CD4-positive, alpha-beta T cell treated with Interleukin-6 at 100 ng/mL for 8 hours (primary cell): ENCODE measurements around the gene TIGD1.

Experiments used
- DNase-seq: peaks from one replicate; pipeline ENCODE4 v3.0.0-alpha.2; 2020; ENCODE audit warnings: mixed read lengths, low spot score

TIGD1 gene

DNA sequence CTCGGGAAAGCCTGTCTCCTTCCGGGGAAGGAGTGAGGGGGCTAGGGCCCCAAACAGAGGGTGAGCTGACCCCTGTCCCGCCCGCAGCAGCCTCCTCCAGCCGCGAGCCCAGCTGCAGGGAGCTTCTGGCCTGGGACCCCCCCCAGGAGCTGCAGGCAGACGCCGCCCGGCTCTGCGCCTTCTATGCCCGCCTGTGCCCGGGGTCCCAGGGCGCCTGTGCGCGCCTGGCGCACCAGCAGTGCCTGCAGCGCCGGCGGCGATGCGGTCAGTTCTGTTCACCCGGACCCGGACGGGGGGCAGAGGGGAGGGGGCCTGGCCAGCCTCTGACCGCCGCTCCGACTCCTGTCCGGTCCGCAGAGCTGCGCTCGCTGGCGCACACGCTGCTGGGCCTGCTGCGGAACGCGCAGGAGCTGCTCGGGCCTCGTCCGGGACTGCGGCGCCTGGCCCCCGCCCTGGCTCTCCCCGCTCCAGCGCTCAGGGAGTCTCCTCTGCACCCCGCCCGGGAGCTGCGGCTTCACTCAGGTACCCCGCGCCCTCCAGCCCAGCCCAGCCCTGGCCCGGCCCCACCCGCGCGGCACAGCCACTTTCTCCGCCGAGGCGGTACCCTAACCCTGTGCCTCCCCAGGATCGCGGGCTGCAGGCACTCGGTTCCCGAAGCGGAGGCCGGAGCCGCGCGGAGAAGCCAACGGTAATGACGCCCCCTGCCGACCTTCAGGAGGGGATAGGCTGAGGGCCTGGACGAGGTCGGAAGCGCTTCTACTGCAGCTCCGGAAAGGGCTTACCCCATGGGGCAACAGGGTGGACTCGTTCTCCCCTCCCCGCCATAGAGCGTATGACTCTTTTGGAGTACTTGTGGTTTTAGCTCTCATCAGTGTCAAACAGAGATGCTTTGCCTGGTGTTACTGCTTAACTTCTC is 26.4 kb downstream of the TIGD1 start:
- no peak for DNase-seq

DNA sequence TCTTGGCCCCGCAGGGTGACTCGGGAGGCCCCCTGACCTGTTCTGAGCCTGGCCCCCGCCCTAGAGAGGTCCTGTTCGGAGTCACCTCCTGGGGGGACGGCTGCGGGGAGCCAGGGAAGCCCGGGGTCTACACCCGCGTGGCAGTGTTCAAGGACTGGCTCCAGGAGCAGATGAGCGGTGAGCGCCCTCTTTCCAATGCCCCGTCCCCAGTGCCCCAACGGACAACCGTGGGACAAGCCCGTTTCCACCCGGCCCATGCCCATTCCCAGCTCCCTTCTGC is 27.0 kb downstream of the TIGD1 start:
- no peak for DNase-seq

DNA sequence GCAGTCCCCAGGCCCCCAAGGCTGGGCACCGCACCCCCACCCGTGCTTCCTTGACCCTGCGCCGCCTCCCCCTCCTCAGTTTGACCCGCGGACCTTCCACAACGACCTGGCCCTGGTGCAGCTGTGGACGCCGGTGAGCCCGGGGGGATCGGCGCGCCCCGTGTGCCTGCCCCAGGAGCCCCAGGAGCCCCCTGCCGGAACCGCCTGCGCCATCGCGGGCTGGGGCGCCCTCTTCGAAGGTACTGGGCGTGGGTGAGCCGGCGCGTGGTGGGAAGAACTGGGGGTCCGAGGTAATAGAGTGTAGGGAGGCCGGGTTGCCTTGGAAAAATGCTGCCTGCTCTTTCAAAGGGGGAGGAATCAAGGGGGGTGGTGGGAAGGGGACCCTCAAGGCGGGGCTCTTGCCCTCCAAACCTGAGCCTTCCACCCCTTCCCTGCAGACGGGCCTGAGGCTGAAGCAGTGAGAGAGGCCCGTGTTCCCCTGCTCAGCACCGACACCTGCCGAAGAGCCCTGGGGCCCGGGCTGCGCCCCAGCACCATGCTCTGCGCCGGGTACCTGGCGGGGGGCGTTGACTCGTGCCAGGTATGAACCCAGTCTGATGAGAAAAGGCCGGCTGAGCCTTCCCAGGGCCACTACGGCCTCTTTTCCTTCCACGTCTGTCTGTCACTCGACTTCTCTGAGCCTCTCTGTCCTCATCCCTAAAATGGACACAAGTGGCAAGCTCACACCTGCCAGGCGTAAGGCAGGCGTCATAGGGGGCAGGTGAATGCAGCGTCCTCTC is 27.5 kb downstream of the TIGD1 start:
- DNase-seq, result no peak

DNA sequence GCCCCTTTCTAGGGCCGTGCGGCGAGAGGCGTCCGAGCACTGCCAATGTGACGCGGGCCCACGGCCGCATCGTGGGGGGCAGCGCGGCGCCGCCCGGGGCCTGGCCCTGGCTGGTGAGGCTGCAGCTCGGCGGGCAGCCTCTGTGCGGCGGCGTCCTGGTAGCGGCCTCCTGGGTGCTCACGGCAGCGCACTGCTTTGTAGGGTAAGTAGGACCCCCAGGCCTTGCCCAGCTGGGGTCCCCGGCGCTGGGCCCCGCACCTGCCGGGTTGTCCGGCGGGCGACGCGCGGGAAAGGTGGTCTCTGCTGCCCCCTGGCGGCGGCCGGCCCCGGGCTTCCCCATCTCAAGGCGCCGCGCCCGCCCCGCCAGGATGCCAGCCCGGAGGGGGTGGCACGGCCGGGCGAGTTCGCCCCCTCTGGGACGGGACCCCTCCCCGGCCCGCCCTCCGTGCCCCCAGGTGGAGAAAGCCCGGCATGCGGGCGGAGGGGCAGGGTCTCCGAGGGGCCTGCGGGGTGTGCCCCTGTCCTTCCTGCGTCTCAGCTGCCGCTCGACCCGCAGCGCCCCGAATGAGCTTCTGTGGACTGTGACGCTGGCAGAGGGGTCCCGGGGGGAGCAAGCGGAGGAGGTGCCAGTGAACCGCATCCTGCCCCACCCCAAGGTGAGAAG is 28.3 kb downstream of the TIGD1 start:
- peak; percentile 54 for DNase-seq

DNA sequence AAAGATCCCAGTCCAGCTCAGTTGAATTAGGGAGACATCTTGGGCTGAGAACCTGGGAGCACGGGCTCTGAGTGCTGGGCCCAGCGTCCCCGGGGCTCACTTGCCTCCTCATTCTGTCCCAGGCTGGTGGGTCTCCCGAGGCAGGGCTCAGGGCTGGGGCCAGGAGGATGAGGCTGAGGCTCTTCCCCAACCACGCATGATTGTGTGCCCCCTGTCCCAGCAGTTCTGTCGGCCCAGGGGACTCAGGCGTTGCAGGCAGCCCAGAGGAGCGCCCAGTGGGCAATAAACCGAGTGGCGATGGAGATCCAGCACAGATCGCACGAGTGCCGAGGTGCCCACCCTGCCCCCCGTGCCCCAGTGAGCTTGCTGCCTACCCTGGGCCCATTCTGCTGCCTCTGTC is 29.3 kb downstream of the TIGD1 start:
- no peak for DNase-seq

DNA sequence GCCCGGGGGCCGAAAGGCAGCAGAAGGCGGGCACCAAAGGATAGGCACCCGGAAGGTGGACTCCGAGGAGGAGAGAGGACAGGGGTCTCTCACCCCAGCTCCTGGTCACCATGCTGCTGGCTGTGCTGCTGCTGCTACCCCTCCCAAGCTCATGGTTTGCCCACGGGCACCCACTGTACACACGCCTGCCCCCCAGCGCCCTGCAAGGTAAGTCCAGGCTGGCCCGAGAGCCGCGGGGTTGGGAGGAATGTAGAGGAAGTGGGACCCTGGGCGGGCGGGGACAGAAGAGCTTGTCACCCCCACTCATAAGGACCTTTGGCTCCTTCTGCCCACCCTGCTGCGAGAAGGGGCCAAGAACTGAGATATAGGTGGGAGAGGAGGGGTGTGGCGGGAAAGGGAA is 29.9 kb downstream of the TIGD1 start:
- DNase-seq, result no peak

DNA sequence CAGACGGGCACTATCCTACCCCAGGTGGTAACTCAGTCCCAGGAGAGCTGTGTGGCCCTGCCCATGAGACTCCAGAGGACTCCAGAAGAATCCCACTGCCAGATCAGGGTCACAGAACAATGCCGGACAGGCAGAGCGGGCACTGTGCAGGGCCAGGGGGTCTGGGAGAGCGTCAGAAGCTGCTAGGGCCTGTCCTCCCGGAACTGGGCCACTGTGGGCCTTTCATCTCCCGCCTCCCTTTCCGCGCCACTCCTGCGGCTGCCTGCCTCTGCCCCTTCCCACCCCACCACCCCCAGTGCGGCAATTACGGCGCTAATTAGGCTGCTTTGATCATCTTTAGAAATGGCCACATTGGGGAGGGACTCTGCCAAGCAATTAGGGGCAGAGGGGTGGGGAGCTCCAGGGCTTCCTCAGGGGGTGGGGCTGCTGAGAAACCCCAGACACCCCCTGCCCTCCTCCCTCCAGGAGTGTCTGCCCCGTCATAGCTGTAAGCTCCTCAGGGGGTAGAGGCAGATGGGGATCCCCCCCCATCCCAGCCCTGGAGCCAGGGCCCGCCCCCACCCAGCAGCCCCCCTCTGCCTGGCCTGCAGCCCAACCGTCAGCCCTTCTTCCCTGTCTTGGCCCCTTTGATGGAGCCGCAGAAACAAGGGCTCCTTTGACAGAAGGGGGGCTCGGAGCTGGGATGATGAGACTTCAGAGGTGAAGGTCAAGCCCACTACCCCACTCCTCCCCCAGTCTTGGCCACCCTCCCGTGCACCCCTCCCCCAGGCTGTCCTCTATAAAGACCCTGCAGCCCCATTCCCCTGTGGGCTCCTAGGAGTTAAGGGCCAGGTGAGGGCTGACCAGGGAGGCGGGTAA is 30.5 kb downstream of the TIGD1 start, which contains the start of gene PRSS56:
Gene PRSS56, plus strand, starts transcription at position 808 of the 858 bp plus-strand sequence. CDS start 211 bp downstream, outside the sequence.
- no peak for DNase-seq

DNA sequence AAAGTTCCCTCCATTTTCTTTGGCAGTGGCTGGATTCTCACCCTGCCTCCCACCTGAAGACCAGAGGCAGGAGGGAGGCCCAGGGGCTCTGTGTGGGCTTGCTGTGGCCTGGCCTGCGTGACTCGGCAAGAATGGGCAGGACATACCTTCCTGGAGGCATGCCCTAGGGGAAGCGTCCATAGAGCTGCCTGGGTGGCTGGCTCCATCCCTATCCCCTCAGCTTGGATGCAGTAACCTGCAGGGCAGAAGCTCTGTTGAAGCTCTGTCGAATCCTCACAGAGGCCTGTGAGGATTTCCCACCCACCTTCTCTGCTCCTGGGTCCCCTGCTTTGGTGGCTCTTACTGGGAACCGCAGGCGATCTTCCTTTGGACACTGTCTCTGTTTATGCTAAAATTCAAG is 31.5 kb downstream of the TIGD1 start:
- no peak for DNase-seq

DNA sequence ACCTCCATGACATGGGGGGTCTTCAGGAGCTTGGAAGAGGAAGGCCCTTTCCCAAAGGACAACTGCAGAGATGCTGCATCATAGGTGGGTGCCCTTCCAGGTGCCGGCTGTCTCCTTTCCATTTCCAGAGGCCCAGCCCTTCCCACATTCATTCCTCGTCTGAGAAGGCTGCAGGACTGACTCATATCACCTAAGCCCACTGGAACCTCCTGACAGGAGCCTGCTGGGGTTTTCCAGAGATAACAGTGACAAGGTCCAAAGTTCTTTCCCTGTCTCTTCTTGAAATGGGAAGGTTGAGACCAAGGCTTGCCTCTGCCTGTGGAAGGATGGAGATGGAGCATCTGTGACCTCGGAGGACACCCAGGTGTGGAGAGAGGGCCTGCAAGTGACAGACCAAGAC is 33.8 kb downstream of the TIGD1 start:
- DNase-seq, result no peak

DNA sequence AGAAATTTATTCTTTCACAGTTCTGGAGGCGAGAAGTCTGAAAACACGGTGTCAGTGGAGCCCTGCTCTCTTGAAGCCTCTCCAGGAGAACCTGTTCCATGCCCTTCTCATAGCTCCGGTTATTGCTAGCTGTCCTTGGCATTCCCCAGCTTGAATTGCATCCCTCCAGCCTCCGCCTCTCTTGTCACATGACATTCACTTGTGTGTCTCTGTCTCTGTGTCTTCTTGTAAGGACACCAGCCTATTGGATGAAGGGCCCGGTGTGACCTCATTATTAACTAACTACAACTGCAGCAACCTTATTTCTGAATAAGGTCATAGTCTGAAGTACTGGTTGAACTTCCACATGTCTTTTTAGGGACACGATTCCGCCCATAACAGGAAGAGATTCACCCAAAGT is 34.7 kb downstream of the TIGD1 start:
- no peak for DNase-seq

DNA sequence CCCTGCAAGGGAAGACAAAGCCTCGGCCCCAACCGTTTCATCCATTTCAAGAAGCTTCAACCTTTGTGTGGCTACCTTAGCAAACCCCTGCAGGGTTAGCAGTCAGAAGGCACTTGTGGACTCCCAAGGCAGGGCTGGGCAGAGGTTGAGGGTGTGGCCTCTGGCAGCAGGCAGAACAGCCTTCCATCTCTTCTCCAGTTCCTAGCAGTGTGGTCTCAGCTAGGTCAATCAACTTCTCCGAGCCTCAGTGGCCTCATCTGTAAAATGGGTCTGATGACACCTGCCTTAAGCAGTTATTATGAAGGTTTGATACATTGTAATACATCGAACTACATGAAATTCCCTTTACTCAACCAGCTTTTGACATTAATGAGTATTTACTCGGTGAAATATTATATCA is 37.0 kb downstream of the TIGD1 start:
- DNase-seq, result no peak

DNA sequence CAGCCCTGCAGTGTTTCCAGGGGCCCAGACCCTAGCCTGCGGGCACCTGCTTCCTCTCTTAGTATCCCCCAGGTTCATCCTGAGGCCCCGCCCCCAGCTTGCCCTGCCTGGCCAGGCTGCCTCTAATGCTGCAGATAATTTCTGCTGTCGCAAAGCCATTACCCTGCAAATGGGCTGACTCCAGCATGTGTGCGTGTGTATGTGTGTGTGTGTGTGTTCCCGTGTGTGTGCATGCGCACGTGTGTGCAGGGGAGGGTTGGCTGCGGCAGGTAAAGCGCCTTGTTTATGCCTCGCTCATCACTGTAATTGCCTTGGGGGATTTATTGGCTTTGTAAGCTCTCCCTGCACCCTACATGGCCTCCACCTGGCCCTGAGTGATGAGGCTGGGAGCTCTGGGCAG is 37.8 kb downstream of the TIGD1 start:
- DNase-seq, result no peak

DNA sequence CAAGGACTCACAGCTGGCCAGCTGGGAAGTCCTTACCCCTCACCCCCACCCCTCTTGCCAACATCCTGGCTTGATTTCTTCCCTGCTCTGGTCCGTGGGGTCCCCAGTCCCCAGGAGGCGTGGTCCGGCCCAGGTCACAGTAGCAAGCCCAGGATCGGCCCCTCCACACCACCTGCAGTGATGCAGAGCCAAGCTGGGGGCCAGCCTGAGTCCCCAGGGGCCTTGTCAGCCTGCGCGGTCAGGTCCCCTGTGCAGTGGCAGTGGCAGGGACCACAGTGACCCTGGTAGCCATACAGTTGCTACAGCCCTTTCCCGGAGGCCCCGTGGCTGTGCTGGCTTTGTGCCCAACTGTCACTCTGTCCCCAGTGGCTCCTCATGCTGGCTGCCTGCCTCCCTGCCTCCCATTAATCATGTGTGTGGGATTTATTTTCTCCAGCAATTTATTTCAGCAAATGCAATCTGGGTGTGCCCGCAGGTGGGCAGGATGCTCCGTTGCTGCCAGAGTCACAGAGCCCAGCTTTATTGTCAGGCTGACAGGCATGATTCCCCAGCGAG is 38.9 kb downstream of the TIGD1 start:
- no peak for DNase-seq

DNA sequence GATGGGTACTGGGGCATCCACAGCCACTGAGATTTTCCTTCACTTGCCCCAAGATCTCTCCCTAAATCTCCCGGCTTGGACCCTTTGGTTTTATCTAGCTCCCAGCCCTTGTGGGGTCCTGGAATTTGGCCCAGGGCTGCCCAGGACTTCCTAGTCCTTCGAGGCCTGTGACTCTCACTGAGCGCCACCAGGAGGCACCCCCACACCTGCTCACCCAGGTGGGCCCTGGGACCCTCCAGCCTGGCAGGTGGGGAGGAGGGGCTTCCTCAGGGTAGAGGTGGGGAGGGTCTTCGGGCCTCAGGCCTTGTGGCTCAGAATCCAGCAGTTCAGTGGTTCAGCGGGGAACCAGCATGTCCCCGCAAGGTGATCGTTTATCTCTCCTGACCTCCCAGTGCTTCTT is 42.1 kb downstream of the TIGD1 start:
- DNase-seq, result no peak

DNA sequence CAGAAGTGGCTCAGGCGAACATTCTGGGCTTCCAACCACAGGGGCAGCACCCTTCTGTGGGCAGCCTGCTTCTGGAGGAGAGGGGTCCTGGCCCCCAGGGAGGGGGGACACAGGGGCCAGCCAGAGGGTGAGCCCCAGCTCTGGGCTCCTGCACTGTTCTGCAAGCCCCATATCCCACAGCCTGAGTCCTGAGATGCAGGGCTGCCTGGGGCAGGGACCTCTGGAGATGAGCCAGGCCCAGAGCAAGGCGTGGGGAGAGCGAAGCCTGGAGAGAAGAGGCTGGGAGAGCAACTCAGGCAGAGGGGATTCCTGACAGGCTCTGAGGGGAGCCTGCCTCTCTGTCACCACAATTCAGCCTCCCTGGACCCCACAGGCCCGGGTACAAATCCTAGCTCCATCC is 43.6 kb downstream of the TIGD1 start:
- no peak for DNase-seq

DNA sequence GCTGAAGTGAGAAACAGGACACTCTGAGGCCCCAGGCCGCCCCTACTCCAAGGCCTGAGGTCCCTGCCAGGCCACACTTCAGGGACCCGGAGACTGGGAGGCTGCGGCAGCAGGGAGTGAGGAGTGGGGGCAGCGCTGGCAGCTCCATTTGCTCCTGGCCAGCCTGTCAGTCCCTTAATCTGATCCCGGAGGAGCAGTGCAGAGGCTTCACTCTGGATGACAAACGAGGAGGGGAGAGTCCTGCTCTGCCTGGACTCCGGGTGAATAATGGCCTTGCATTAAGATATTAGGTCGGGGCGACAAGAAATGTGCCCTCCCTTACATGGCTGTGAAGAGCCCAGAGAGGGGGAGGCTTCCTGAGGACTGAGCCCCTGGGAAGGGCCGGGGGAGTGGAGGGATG is 44.5 kb downstream of the TIGD1 start:
- no peak for DNase-seq

DNA sequence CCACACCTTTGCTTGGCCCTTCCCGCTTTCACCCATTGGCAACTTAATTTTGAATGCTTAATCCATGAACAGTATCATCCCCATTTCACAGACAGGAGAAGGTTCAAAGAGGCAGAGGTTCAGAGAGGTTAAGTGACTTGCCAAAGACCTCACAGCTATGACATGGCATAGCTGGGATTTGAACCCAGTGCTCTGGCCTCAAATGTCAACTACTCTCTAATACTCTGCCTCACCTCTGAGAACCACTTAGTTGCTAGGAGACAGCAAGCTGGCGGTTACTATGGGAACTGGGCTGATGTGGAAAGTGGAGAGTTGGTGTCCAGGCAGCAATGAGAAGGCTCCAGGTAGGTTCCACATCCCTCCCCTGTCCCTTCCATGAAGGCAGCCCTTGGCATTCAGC is 45.9 kb downstream of the TIGD1 start:
- DNase-seq, result no peak

DNA sequence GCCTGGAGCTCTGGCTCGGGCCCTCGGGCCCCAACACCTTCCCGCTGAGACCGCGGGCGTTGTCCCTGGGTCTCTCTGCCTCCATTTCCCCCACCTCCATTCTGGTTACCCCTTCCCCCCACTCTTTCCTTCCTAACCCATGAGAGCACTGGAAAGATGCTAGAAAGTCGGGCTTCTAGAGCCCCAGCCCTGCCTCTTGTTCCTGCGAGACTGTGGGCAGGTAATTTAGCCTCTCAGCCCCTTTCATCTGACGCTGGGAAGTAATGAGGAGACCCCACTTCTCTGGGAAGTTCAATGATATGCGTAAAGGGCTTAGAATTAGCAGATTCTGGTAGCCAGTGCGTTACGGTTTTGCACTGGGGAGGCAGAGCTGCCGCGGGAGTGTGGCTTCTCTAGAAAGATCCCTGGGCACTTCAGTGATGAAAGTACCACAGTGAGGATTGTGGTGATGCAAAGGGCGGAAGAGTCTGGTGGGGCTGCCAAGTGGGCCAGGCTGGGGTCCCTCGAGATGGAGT is 46.5 kb downstream of the TIGD1 start:
- DNase-seq, result no peak

DNA sequence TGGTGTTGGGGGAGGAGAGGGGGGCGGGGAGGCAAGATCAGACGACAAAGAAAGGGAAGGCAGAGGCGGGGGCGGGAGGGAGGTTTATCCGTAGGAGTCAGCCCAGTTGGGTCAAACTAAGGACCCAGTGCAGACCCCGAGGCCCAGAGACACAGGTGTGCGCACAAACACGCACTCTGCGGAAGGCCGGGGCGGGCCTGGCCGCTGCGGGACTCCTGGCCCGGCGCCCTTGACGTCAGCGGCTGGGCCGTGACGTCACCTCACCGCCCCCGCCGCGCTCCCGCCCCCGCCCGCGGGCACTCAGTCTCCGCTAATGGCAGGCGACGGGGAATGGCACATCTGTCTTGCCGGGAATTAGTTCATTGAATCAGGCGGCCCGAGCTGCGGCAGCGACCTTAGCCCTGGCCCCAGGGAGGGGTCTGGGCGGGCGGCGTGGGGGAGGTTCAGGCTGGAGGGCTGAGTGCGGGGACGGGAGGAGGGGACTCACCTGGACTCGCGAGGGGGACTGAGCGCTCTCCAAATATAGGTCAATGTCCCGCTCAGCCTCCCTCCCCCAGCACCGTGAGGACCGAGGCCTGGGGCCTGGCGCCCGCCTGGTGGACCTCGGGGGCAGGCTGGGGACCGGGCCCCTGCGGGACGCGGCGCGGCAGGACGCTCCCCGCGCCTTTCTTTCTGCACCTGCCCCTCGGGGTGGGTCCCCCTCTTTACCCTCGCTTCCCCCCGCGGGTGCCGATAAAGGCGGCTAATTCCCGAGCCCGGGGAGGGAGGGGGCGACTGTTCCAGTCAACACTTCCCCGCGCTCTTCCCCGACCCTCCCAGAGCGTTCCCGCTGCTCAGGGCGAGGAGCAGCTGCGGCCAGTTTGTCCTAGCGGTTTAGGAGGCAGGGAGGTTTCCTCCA is 47.2 kb downstream of the TIGD1 start:
- DNase-seq, result no peak

DNA sequence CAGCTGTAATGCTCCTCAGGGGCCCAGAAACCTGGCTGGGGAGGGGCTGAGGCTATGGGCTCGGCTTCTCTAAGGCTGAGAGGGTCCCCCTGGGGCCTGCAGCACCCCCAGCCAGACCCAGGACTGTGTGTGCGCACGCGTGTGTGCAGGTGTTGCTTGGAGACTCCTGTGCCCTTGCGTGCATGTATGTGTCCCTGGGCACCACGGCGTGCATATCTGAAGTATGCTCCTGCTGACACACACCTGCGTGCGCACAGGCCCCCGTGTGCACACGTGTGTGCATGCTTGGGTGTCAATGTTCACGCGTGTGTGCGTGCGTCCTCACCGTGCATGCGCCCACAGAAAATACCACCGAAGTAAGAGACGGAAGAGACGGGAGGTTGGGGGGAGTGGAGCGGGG is 47.8 kb downstream of the TIGD1 start:
- no peak for DNase-seq
